Measurements from ENCODE around the gene CLMN. TPM values are rescaled to one million over a fixed set of nuclear protein-coding genes. Genes with fewer than 3 reads are reported as not detected.
A peak's percentile ranks its signal among the peaks of the same experiment; 100 is the strongest.

CLMN gene
- total and polyA plus RNA-seq, 10 of the 15 experiments (the other 5 are each of a cell fraction or from before 2014, with no cell fraction given) = 7.8 to 49.3 (median 18.5) TPM

DNA sequence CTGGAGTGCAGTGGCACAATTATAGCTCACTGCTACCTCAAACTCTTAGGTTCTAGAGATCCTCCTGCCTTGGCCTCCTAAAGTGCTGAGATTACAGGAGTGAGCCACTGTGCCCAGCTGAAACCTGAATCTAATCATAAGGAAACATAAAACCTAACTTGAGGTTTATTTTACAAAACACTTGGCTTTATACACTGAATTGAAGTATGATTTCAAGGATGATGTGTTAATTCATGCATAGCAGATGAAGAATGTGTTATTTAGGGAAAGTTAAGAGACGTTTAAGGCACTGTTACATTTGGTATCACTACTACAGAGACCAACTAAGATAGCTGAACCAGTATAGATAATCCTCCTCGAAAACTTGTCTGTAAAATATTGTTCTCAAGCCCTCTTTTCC is 168.8 kb downstream of the CLMN start:
- 0 out of 2 replicates have a peak overlapping the region, but pooled peaks have one; percentile 21 for H3K4me3 ChIP-seq
- H3K9me3 ChIP-seq (replicated peaks; ENCODE audit: control insufficient read depth, insufficient read depth, low read length) = peaks cover 5% of the 10 kb centered on the region; the same call in 2 of the 3 replicates
- no peaks in the 10 kb centered on the region for H3K27me3 ChIP-seq (replicated peaks in 1 of 2; ENCODE audit: control insufficient read depth in 2 of 2, insufficient read depth in 2 of 2, low read length in 1 of 2)
- no TSS peak for BruUV-seq (replicated peaks)
- H3K4me1 ChIP-seq (ENCODE audit: control insufficient read depth, insufficient read depth, low read length) = peaks cover 8% of the 10 kb centered on the region
- FAIRE-seq (peak; percentile 54), DNase-seq (ENCODE audit: low read depth, low spot score) (no peak), ATAC-seq (peak; percentile 16; the same call in 2 of the 3 replicates)
- SMC1A ChIA-PET (ENCODE audit: uncharacterized antibody, unreplicated experiment) = interaction anchor here (1.0 to 4.1 kb wide), 7 partner anchors 10 to 146 kb away, joined by 3 to 16 read pairs (median 9); no protein-coding TSS in a partner anchor
- H2AFZ ChIP-seq (ENCODE audit: control insufficient read depth, low read depth, low read length) = no peak overlapping the region
- TF ChIP-seq, protein P1, sequence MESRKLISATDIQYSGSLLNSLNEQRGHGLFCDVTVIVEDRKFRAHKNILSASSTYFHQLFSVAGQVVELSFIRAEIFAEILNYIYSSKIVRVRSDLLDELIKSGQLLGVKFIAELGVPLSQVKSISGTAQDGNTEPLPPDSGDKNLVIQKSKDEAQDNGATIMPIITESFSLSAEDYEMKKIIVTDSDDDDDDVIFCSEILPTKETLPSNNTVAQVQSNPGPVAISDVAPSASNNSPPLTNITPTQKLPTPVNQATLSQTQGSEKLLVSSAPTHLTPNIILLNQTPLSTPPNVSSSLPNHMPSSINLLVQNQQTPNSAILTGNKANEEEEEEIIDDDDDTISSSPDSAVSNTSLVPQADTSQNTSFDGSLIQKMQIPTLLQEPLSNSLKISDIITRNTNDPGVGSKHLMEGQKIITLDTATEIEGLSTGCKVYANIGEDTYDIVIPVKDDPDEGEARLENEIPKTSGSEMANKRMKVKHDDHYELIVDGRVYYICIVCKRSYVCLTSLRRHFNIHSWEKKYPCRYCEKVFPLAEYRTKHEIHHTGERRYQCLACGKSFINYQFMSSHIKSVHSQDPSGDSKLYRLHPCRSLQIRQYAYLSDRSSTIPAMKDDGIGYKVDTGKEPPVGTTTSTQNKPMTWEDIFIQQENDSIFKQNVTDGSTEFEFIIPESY (IDR thresholded peaks at IDR 0.05) = no peak
- 50% methylated on average over 2 of the region's 2 CpGs for whole genome bisulfite sequencing (ENCODE audit: insufficient coverage, insufficient replicate concordance, low lambda C conversion rate, missing lambda C conversion rate)
- intact Hi-C loops (cut with micrococcal nuclease; ENCODE audit: unreplicated experiment) (loop anchor here (10.0 kb wide), 2 partner anchors 354 to 384 kb away; partner anchors contain the start of gene GLRX5), in situ Hi-C loops (cut with MboI) (no loop called here)
- POLR2A ChIA-PET = interaction anchor here (1.1 to 2.9 kb wide), 4 partner anchors 9 to 33 kb away, joined by 3 to 9 read pairs (median 4); no protein-coding TSS in a partner anchor
- H3K36me3 ChIP-seq (ENCODE audit: control insufficient read depth in 2 of 2, insufficient read depth in 2 of 2, low read length in 1 of 2) = peaks cover 0 to 2% of the 10 kb centered on the region in 2 experiments; a peak in 2 of 4 replicates
- RAD21 ChIA-PET (ENCODE audit: unreplicated experiment) = interaction anchor here (1.1 kb wide), 1 partner anchor 23 kb away, joined by 3 read pairs; no protein-coding TSS in a partner anchor
- H3K79me2 ChIP-seq (ENCODE audit: control insufficient read depth, insufficient read depth, low read length) = peaks cover 96% of the 10 kb centered on the region
- no peak overlapping the region for H3K9ac ChIP-seq (ENCODE audit: control insufficient read depth, insufficient read depth, low read length)
- no peaks in the 10 kb centered on the region for H4K20me1 ChIP-seq (ENCODE audit: control insufficient read depth, insufficient read depth)
- peak overlapping the region; percentile 15 for H3K4me2 ChIP-seq (ENCODE audit: control insufficient read depth, insufficient read depth)
- CTCF ChIA-PET = interaction anchor here (0.8 to 1.7 kb wide), 2 partner anchors 31 to 210 kb away, joined by 3 to 6 read pairs; no protein-coding TSS in a partner anchor
- H3K27ac ChIP-seq (ENCODE audit: control insufficient read depth, insufficient read depth) = peak overlapping the region; percentile 6; the same call in 1 of the 2 replicates

DNA sequence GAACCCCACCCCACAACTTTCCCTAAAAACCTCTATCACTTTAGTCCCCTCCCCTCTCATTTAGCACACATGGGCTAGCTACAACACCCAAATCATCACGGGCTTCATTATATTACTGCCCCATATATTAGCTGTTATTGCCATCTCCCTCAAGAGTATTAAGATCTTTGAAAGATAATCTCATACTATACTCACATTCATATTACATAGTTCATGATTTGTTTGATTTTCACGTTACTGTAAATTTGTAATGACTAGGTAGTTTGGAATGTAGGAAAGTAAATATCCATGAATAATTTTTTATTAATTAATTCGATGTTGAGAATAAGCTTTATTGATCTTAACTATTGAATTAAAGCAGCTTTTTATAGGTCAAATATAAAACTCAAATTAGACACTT is 170.3 kb downstream of the CLMN start:
- H3K9ac ChIP-seq (ENCODE audit: control insufficient read depth, insufficient read depth, low read length) = no peak overlapping the region
- ChIA-PET POLR2A (interaction anchor here (0.5 to 2.9 kb wide), 4 partner anchors 8 to 49 kb away, joined by 3 to 9 read pairs (median 4); no protein-coding TSS in a partner anchor), RAD21 (ENCODE audit: unreplicated experiment) (interaction anchor here (0.6 to 1.1 kb wide), 4 partner anchors 9 to 69 kb away, joined by 3 read pairs; no protein-coding TSS in a partner anchor), CTCF (interaction anchor here (0.8 to 1.7 kb wide), 5 partner anchors 9 to 212 kb away, joined by 3 to 6 read pairs (median 4); no protein-coding TSS in a partner anchor), SMC1A (ENCODE audit: uncharacterized antibody, unreplicated experiment) (interaction anchor here (1.0 to 4.1 kb wide), 9 partner anchors 9 to 65 kb away, joined by 3 to 16 read pairs (median 6); no protein-coding TSS in a partner anchor)
- H3K4me2 ChIP-seq (ENCODE audit: control insufficient read depth, insufficient read depth) = no peak overlapping the region
- BruUV-seq (replicated peaks) = no TSS peak
- in situ Hi-C loops (cut with MboI) = no loop called here
- no peak for ATAC-seq
- H3K79me2 ChIP-seq (ENCODE audit: control insufficient read depth, insufficient read depth, low read length) = peaks cover 94% of the 10 kb centered on the region
- WGBS (ENCODE audit: insufficient coverage, insufficient replicate concordance, low lambda C conversion rate, missing lambda C conversion rate) = 96% methylated on average over 3 of the region's 3 CpGs
- no peaks in the 10 kb centered on the region for H4K20me1 ChIP-seq (ENCODE audit: control insufficient read depth, insufficient read depth)
- H3K4me1 ChIP-seq (ENCODE audit: control insufficient read depth, insufficient read depth, low read length) = peaks cover 7% of the 10 kb centered on the region
- H2AFZ ChIP-seq (ENCODE audit: control insufficient read depth, low read depth, low read length) = no peak overlapping the region
- DNase-seq (ENCODE audit: low read depth, low spot score) = no peak
- H3K4me3 ChIP-seq = no peak overlapping the region
- H3K27ac ChIP-seq (ENCODE audit: control insufficient read depth, insufficient read depth) = no peak overlapping the region
- intact Hi-C loops (cut with micrococcal nuclease; ENCODE audit: unreplicated experiment) = no loop called here
- H3K27me3 ChIP-seq (replicated peaks in 1 of 2; ENCODE audit: control insufficient read depth in 2 of 2, insufficient read depth in 2 of 2, low read length in 1 of 2) = no peaks in the 10 kb centered on the region
- peaks cover 11% of the 10 kb centered on the region for H3K9me3 ChIP-seq (replicated peaks; ENCODE audit: control insufficient read depth, insufficient read depth, low read length)
- H3K36me3 ChIP-seq (ENCODE audit: control insufficient read depth in 2 of 2, insufficient read depth in 2 of 2, low read length in 1 of 2) = peaks cover 0 to 2% of the 10 kb centered on the region in 2 experiments; a peak in 2 of 4 replicates
- no peak for FAIRE-seq
- TF ChIP-seq, protein P2, sequence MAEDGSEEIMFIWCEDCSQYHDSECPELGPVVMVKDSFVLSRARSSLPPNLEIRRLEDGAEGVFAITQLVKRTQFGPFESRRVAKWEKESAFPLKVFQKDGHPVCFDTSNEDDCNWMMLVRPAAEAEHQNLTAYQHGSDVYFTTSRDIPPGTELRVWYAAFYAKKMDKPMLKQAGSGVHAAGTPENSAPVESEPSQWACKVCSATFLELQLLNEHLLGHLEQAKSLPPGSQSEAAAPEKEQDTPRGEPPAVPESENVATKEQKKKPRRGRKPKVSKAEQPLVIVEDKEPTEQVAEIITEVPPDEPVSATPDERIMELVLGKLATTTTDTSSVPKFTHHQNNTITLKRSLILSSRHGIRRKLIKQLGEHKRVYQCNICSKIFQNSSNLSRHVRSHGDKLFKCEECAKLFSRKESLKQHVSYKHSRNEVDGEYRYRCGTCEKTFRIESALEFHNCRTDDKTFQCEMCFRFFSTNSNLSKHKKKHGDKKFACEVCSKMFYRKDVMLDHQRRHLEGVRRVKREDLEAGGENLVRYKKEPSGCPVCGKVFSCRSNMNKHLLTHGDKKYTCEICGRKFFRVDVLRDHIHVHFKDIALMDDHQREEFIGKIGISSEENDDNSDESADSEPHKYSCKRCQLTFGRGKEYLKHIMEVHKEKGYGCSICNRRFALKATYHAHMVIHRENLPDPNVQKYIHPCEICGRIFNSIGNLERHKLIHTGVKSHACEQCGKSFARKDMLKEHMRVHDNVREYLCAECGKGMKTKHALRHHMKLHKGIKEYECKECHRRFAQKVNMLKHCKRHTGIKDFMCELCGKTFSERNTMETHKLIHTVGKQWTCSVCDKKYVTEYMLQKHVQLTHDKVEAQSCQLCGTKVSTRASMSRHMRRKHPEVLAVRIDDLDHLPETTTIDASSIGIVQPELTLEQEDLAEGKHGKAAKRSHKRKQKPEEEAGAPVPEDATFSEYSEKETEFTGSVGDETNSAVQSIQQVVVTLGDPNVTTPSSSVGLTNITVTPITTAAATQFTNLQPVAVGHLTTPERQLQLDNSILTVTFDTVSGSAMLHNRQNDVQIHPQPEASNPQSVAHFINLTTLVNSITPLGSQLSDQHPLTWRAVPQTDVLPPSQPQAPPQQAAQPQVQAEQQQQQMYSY (CRISPR knock-in tag; IDR thresholded peaks at IDR 0.05) = no peak
- TF ChIP-seq, protein P3, sequence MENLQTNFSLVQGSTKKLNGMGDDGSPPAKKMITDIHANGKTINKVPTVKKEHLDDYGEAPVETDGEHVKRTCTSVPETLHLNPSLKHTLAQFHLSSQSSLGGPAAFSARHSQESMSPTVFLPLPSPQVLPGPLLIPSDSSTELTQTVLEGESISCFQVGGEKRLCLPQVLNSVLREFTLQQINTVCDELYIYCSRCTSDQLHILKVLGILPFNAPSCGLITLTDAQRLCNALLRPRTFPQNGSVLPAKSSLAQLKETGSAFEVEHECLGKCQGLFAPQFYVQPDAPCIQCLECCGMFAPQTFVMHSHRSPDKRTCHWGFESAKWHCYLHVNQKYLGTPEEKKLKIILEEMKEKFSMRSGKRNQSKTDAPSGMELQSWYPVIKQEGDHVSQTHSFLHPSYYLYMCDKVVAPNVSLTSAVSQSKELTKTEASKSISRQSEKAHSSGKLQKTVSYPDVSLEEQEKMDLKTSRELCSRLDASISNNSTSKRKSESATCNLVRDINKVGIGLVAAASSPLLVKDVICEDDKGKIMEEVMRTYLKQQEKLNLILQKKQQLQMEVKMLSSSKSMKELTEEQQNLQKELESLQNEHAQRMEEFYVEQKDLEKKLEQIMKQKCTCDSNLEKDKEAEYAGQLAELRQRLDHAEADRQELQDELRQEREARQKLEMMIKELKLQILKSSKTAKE (IDR thresholded peaks at IDR 0.05; ENCODE audit: low read depth, poor library complexity, severe bottlenecking) = no peak
- TF ChIP-seq EZH2 (IDR thresholded peaks at IDR 0.05; ENCODE audit: borderline replicate concordance, control insufficient read depth, low read depth, low read length) (no peak), GATAD2B (conservative IDR thresholded peaks at IDR 0.05; ENCODE audit: low read depth) (no peak), FOXK2 (IDR thresholded peaks at IDR 0.05) (no peak)

All from GM12878 (cell line).